Measurements from ENCODE around the gene TMEM98. TPM values are rescaled to one million over a fixed set of nuclear protein-coding genes. Genes with fewer than 3 reads are reported as not detected.

Gene TMEM98
- total and polyA plus RNA-seq, 2 of the 4 experiments (the other 2 are of a cell fraction): 173 to 195 TPM

GRCh38 chr17:32921017-32921416 is 6.9 kb upstream of the TMEM98 start:
- no peak for ATAC-seq (ENCODE audit: low read depth)
- CTCF ChIA-PET: no interaction called here

More at GRCh38 chr17:32921017-32921416, 6.9 kb upstream of the TMEM98 start:
- H3K9me1 ChIP-seq (ENCODE audit: insufficient read depth, low read length): no peaks in the 10 kb centered on the region
- H2AK5ac ChIP-seq (ENCODE audit: low read depth, low read length): no peak overlapping the region
- H4K8ac ChIP-seq (ENCODE audit: low read depth in 2 of 2, low read length in 2 of 2): no peak overlapping the region
- no peak overlapping the region for H3K23ac ChIP-seq (ENCODE audit: low read depth, low read length)
- no peak overlapping the region for H2BK5ac ChIP-seq (ENCODE audit: low read depth, low read length, poor library complexity, severe bottlenecking)
- no peak overlapping the region for H2BK120ac ChIP-seq (ENCODE audit: low read depth, low read length)
- peaks cover 2% of the 10 kb centered on the region; the same call in 1 of the 2 replicates for H3K4me1 ChIP-seq (ENCODE audit: control insufficient read depth, insufficient read depth, low read length)
- H3K9ac ChIP-seq (ENCODE audit: low read depth, low read length): no peak overlapping the region
- H2AK9ac ChIP-seq (replicated peaks; ENCODE audit: low read depth, low read length, poor library complexity): no peak overlapping the region
- H4K20me1 ChIP-seq (ENCODE audit: insufficient read depth, low read length): no peaks in the 10 kb centered on the region
- no peak overlapping the region for H3K27ac ChIP-seq (ENCODE audit: insufficient read depth, low read length)
- H3K79me1 ChIP-seq (ENCODE audit: low read depth in 1 of 2, low read length in 2 of 2): no peaks in the 10 kb centered on the region
- dilution Hi-C loops (cut with HindIII; ENCODE audit: low sequenced_read_pairs, unreplicated experiment) (no loop called here), intact Hi-C loops (cut with micrococcal nuclease) (no loop called here), in situ Hi-C loops (cut with MboI; ENCODE audit: low sequenced_read_pairs) (loop anchor here (25.0 kb wide), 1 partner anchor 134 kb away; no protein-coding TSS in a partner anchor)
- no peak overlapping the region for H3K14ac ChIP-seq (replicated peaks; ENCODE audit: low read depth, low read length)
- H4K91ac ChIP-seq (ENCODE audit: insufficient read depth, low read depth, low read length): no peak overlapping the region
- no peak overlapping the region for H3K4me3 ChIP-seq (ENCODE audit: insufficient read depth, low read depth, low read length)
- H2AFZ ChIP-seq (replicated peaks; ENCODE audit: low read length, poor library complexity): no peak overlapping the region
- H3K4ac ChIP-seq (ENCODE audit: low read depth, low read length): no peak overlapping the region
- H3K27me3 ChIP-seq (ENCODE audit: control insufficient read depth, insufficient read depth, low read length): no peaks in the 10 kb centered on the region; the same call in 1 of the 2 replicates
- no peak overlapping the region for H2BK15ac ChIP-seq (ENCODE audit: low read depth, low read length)
- no peaks in the 10 kb centered on the region for H3K36me3 ChIP-seq (ENCODE audit: control insufficient read depth, insufficient read depth, low read length)
- no CpG with 5 or more reads among the region's 10 CpGs for WGBS, 2 experiments (ENCODE audit: extremely low coverage in 2 of 2, insufficient read length in 1 of 2)
- H3K56ac ChIP-seq (ENCODE audit: extremely low read depth, insufficient read depth, low read length): no peak overlapping the region
- no peak overlapping the region for H4K5ac ChIP-seq (ENCODE audit: low read depth, low read length)
- no TSS peak for BruUV-seq (replicated peaks)
- no peak for DNase-seq
- TF ChIP-seq MAZ (IDR thresholded peaks at IDR 0.05; ENCODE audit: borderline replicate concordance, low read depth, low read length): no peak
- no peak for TF ChIP-seq RAD21 (IDR thresholded peaks at IDR 0.05; ENCODE audit: low read length)
- no peak for TF ChIP-seq MAFK (IDR thresholded peaks at IDR 0.05; ENCODE audit: low read depth, low read length)
- no peak for TF ChIP-seq RCOR1 (IDR thresholded peaks at IDR 0.05; ENCODE audit: insufficient replicate concordance, low read length)
- no peak for TF ChIP-seq USF2 (IDR thresholded peaks at IDR 0.05; ENCODE audit: low read depth, low read length)
- TF ChIP-seq CEBPB (IDR thresholded peaks at IDR 0.05; ENCODE audit: low read depth, low read length): no peak
- TF ChIP-seq POLR2A (IDR thresholded peaks at IDR 0.05; ENCODE audit: low read depth, low read length): no peak
- no peak for TF ChIP-seq RFX5 (IDR thresholded peaks at IDR 0.05; ENCODE audit: low read depth, low read length)
- no peak for TF ChIP-seq BHLHE40 (IDR thresholded peaks at IDR 0.05; ENCODE audit: low read depth, low read length)
- no peak for TF ChIP-seq SMC3 (IDR thresholded peaks at IDR 0.05; ENCODE audit: low read depth, low read length)
- TF ChIP-seq ELK1 (IDR thresholded peaks at IDR 0.05; ENCODE audit: borderline replicate concordance, low read depth, low read length): no peak
- no peak for TF ChIP-seq CHD1 (IDR thresholded peaks at IDR 0.05; ENCODE audit: low read depth, low read length)
- H3K18ac ChIP-seq (ENCODE audit: low read depth, low read length): no peak overlapping the region
- H3K4me2 ChIP-seq (ENCODE audit: low read depth, low read length): no peak overlapping the region
- POLR2A ChIA-PET (ENCODE audit: unreplicated experiment): no interaction called here
- H3K9me3 ChIP-seq (ENCODE audit: control insufficient read depth, insufficient read depth, low read length): no peaks in the 10 kb centered on the region
- no peak overlapping the region for H2BK20ac ChIP-seq (ENCODE audit: low read depth, low read length)

Data from IMR-90 (cell line).